Activated naive CD4-positive, alpha-beta T cell treated with anti-CD3 and anti-CD28 coated beads for 36 hours (primary cell): ENCODE results near the gene MEF2A. TPM values are rescaled to one million over a fixed set of nuclear protein-coding genes. Genes with fewer than 3 reads are reported as not detected.
A peak's percentile ranks its signal among the peaks of the same experiment; 100 is the strongest.
"Not testable (repeated sequence)": the region's sequence is repeated elsewhere in the genome, so short reads cannot be mapped to it uniquely, and the experiment has no call there.

ENCODE experiments used
- CTCF ChIA-PET: fragments of 350-600 bp; sonication (Branson Sonifier 250); formaldehyde crosslinking; loops from one replicate; lab custom pipeline; 2021; ENCODE audit warnings: antibody characterized with exemption; lab: Charles Lee
- DNase-seq: peaks from one replicate; pipeline ENCODE4 v3.0.0-alpha.2; 2020
- H3K27ac Mint-ChIP-seq: one replicate; pipeline ENCODE4 v1.8.0; 2021; ENCODE audit warnings: mild to moderate bottlenecking, mixed read lengths
- H3K27me3 Mint-ChIP-seq: one replicate; pipeline ENCODE4 v1.8.0; 2021; ENCODE audit warnings: low read depth, mixed read lengths
- H3K36me3 Mint-ChIP-seq: one replicate; pipeline ENCODE4 v1.8.0; 2021; ENCODE audit warnings: low read depth, mixed read lengths
- H3K4me1 Mint-ChIP-seq: one replicate; pipeline ENCODE4 v1.8.0; 2021; ENCODE audit warnings: low read depth, mixed read lengths
- H3K4me3 Mint-ChIP-seq: one replicate; pipeline ENCODE4 v1.8.0; 2021; ENCODE audit warnings: mild to moderate bottlenecking, moderate library complexity, mixed read lengths
- H3K9me3 Mint-ChIP-seq: one replicate; pipeline ENCODE4 v1.8.0; 2021; ENCODE audit warnings: mixed read lengths
- intact Hi-C: fragments of 100-400 bp; cut with micrococcal nuclease; formaldehyde crosslinking; loops from one replicate; pipeline ENCODE4 v1.15.1; 2023
- total RNA-seq, 2 experiments: library from RNA; stranded (reverse); gene quantifications; one replicate each; pipeline ENCODE4 v1.2.3, GENCODE V29; 2021

Gene MEF2A
- total RNA-seq, 2 experiments from 2014 or later, result 15.3 to 15.5 TPM

DNA sequence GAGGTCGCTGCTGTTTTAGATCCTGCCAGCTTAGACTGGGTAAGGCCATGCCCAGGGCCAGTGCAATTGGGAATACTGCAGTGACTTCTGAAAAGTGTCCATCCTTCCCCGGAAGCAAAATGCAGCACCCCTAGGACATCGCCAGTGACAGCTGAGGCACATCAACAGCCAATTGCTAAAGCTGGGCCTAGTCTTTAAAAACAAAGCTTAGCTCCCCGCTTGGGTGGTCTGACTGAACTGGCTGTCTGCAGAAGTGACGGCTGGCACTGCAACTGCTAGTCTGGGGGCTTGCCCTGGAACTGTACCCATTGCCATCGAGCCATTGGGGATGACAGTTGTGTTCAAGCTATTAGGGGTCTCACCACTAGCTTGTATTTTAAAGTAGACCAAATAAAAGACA, 163.1 kb downstream of the MEF2A start:
- H3K36me3 Mint-ChIP-seq, result peaks cover 6% of the 10 kb centered on the region
- no peak overlapping the region for H3K4me3 Mint-ChIP-seq
- H3K27ac Mint-ChIP-seq, result no peak overlapping the region
- H3K9me3 Mint-ChIP-seq, result no peaks in the 10 kb centered on the region
- DNase-seq, result no peak
- CTCF ChIA-PET, result interaction anchor here (0.6 to 1.9 kb wide), 5 partner anchors 8 to 457 kb away, joined by 3 to 5 read pairs (median 3); no protein-coding TSS in a partner anchor
- no peaks in the 10 kb centered on the region for H3K27me3 Mint-ChIP-seq
- H3K4me1 Mint-ChIP-seq, result peaks cover 21% of the 10 kb centered on the region
- intact Hi-C loops, result no loop called here

- CTCF ChIA-PET, result interaction anchor here (1.0 to 1.9 kb wide), 6 partner anchors 9 to 458 kb away, joined by 3 to 5 read pairs (median 3); no protein-coding TSS in a partner anchor
- no peak overlapping the region for H3K27ac Mint-ChIP-seq
- H3K36me3 Mint-ChIP-seq, result peaks cover 6% of the 10 kb centered on the region
- H3K9me3 Mint-ChIP-seq, result no peaks in the 10 kb centered on the region
- no peak overlapping the region for H3K4me3 Mint-ChIP-seq
- no peaks in the 10 kb centered on the region for H3K27me3 Mint-ChIP-seq
- H3K4me1 Mint-ChIP-seq, result peaks cover 22% of the 10 kb centered on the region
- no peak for DNase-seq
- intact Hi-C loops, result no loop called here
Observed at GRCh38 chr15:99729327-99729726, 163.5 kb downstream of the MEF2A start.

DNA sequence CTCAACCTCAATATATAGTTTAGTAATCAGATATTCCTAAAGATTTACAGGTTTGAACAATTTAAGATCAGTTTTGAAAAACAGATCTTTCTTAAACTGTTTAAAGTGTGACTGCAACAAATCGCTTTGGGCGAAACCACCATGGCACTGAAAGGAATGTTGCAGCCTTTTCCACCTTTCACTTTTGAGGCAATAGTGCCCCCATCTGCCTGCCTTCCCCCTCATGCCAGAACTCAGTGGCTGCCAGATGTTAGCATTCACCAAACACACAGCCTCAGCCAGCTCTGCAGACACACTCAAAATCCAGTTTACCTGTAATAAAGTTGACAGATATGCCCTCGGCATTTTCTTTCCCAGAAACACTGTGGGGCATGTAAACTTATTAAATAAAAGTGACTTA, 164.1 kb downstream of the MEF2A start:
- peak; percentile 48 for DNase-seq
- Mint-ChIP-seq H3K27ac (no peak overlapping the region), H3K27me3 (no peaks in the 10 kb centered on the region), H3K36me3 (peaks cover 6% of the 10 kb centered on the region), H3K9me3 (no peaks in the 10 kb centered on the region), H3K4me1 (peaks cover 22% of the 10 kb centered on the region), H3K4me3 (no peak overlapping the region)
- CTCF ChIA-PET, result interaction anchor here (1.1 to 1.9 kb wide), 6 partner anchors 17 to 458 kb away, joined by 3 to 6 read pairs (median 4); no protein-coding TSS in a partner anchor
- intact Hi-C loops, result loop anchor here (1.0 to 10.0 kb wide), 4 partner anchors 197 to 629 kb away; partner anchors contain the start of gene SYNM

DNA sequence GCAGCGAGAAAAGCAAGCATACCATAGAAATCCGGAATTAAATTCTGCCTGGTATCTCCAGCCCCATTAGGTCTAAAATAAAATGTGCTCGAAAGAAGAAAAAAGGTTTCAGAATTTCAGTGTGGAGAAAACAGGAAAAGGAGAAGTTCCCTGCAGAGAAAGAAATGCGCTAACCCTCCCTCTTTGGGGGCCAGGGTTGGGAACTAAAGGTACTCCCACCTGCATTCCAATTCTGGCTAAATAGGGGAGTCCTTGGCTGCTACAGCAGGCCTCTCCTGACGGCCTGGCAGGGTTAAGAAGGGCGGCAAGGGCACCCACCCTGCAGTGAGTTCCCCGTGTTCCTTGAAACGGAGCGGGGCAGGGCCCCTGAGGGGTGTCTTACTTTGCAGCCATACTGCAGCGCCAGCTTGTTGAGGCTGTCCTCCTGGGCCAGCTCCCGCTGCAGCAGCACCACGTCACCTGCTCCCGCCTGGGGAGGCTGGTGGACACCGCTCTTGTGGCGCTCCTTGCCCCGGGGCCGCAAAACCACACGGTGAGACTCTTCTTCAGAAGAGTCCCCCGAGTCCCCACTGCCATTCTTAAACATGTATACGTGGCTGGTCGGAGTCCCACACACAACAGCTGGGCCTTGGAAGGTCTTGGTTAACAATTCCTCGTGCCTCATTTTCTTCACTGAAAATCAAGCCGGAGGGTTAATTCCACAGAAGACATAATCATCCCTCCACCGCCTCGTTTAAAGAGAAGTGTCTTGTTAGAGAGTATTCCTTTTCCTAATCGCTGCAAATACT, 165.7 kb downstream of the MEF2A start:
- CTCF ChIA-PET, result interaction anchor here (1.2 to 2.1 kb wide), 2 partner anchors 27 kb away, joined by 4 to 16 read pairs; no protein-coding TSS in a partner anchor
- intact Hi-C loops, result loop anchor here (2.0 to 10.0 kb wide), 3 partner anchors 167 to 603 kb away; partner anchors contain the start of gene MEF2A
- no peak for DNase-seq
- peaks cover 6% of the 10 kb centered on the region for H3K36me3 Mint-ChIP-seq
- H3K27me3 Mint-ChIP-seq, result no peaks in the 10 kb centered on the region
- peaks cover 22% of the 10 kb centered on the region for H3K4me1 Mint-ChIP-seq
- H3K27ac Mint-ChIP-seq, result no peak overlapping the region
- H3K4me3 Mint-ChIP-seq, result peak overlapping the region; percentile 70
- H3K9me3 Mint-ChIP-seq, result no peaks in the 10 kb centered on the region

- CTCF ChIA-PET, result interaction anchor here (0.6 to 2.1 kb wide), 3 partner anchors 11 to 247 kb away, joined by 3 to 16 read pairs (median 4); no protein-coding TSS in a partner anchor
- Mint-ChIP-seq H3K9me3 (no peaks in the 10 kb centered on the region), H3K36me3 (peaks cover 6% of the 10 kb centered on the region), H3K27me3 (no peaks in the 10 kb centered on the region), H3K27ac (no peak overlapping the region), H3K4me1 (peaks cover 22% of the 10 kb centered on the region), H3K4me3 (peak overlapping the region; percentile 70)
- DNase-seq, result no peak
- intact Hi-C loops, result loop anchor here (2.0 to 10.0 kb wide), 3 partner anchors 167 to 603 kb away; partner anchors contain the start of gene MEF2A
Observed at GRCh38 chr15:99732124-99732750, 166.5 kb downstream of the MEF2A start.

DNA sequence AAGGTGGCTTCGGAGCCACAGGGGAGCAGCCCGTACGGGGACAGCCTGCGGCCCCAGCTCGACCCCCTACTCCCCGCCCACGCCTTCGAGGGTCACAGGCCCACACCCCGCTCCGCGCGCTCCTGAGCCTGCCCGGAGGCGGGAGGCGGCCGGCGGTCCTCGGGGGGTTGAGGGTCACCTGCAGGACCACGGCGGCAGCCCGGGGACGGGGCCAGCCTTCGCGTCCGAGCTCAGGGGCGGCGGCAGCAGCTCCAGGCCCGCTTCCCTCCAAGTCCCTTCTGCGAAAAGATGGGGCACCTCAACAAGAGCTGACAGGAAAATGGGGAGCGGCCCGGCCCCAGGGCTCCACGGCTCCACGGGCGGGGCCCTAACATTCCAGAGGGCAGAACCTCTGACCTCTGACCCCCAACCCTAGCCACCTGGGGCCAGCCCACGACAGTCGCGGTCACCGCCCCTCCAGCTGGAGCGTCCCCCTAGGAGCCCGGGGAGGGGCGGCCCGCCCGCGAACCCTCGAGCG, 167.0 kb downstream of the MEF2A start:
- no peak overlapping the region for H3K27ac Mint-ChIP-seq
- intact Hi-C loops, result loop anchor here (1.0 to 10.0 kb wide), 7 partner anchors 12 to 602 kb away; partner anchors contain the start of genes LRRC28 and MEF2A
- CTCF ChIA-PET, result interaction anchor here (0.6 to 2.1 kb wide), 7 partner anchors 9 to 460 kb away, joined by 3 to 16 read pairs (median 4); no protein-coding TSS in a partner anchor
- H3K27me3 Mint-ChIP-seq, result no peaks in the 10 kb centered on the region
- peak; percentile 34 for DNase-seq
- H3K4me1 Mint-ChIP-seq, result peaks cover 22% of the 10 kb centered on the region
- H3K4me3 Mint-ChIP-seq, result peak overlapping the region; percentile 70
- no peaks in the 10 kb centered on the region for H3K9me3 Mint-ChIP-seq
- H3K36me3 Mint-ChIP-seq, result peaks cover 4% of the 10 kb centered on the region

- H3K27me3 Mint-ChIP-seq, result no peaks in the 10 kb centered on the region
- peaks cover 4% of the 10 kb centered on the region for H3K36me3 Mint-ChIP-seq
- intact Hi-C loops, result loop anchor here (1.0 to 10.0 kb wide), 7 partner anchors 12 to 601 kb away; partner anchors contain the start of genes LRRC28 and MEF2A
- DNase-seq, result peak; percentile 99
- peak within 1 kb of the TSS; percentile 81 for H3K4me3 Mint-ChIP-seq
- CTCF ChIA-PET, result interaction anchor here (0.9 to 2.1 kb wide), 7 partner anchors 10 to 461 kb away, joined by 3 to 16 read pairs (median 4); no protein-coding TSS in a partner anchor
- peaks cover 22% of the 10 kb centered on the region for H3K4me1 Mint-ChIP-seq
- H3K27ac Mint-ChIP-seq, result peak within 1 kb of the TSS; percentile 86
- no peaks in the 10 kb centered on the region for H3K9me3 Mint-ChIP-seq
Observed at GRCh38 chr15:99733268-99734039, 167.7 kb downstream of the MEF2A start, which contains the start of gene LYSMD4. Gene LYSMD4 (minus strand): TSS chr15:99733437. CDS start chr15:99731999, 1,438 bp downstream.

- Mint-ChIP-seq H3K4me1 (peaks cover 26% of the 10 kb centered on the region), H3K27ac (peak overlapping the region; percentile 86), H3K4me3 (peak overlapping the region; percentile 81)
- H3K36me3 Mint-ChIP-seq, DNase-seq, H3K27me3 Mint-ChIP-seq, H3K9me3 Mint-ChIP-seq: not testable (repeated sequence)
- CTCF ChIA-PET, result interaction anchor here (1.2 to 2.1 kb wide), 3 partner anchors 22 to 462 kb away, joined by 4 to 16 read pairs (median 5); no protein-coding TSS in a partner anchor
- intact Hi-C loops, result loop anchor here (5.0 to 10.0 kb wide), 2 partner anchors 193 to 601 kb away; no protein-coding TSS in a partner anchor
Observed at GRCh38 chr15:99734040-99734291, 168.2 kb downstream of the MEF2A start.

GRCh38 chr15:99734575-99734974, 168.8 kb downstream of the MEF2A start:
- DNase-seq, result no peak
- CTCF ChIA-PET, result interaction anchor here (1.6 kb wide), 1 partner anchor 22 kb away, joined by 4 read pairs; no protein-coding TSS in a partner anchor
- peak overlapping the region; percentile 38 for H3K4me3 Mint-ChIP-seq
- intact Hi-C loops, result loop anchor here (5.0 to 10.0 kb wide), 2 partner anchors 193 to 600 kb away; no protein-coding TSS in a partner anchor
- H3K36me3 Mint-ChIP-seq, result peaks cover 3% of the 10 kb centered on the region
- H3K9me3 Mint-ChIP-seq, result no peaks in the 10 kb centered on the region
- no peaks in the 10 kb centered on the region for H3K27me3 Mint-ChIP-seq
- H3K27ac Mint-ChIP-seq, result peak overlapping the region; percentile 3
- peaks cover 26% of the 10 kb centered on the region for H3K4me1 Mint-ChIP-seq

GRCh38 chr15:99735868-99736267, 170.1 kb downstream of the MEF2A start:
- Mint-ChIP-seq H3K27ac (no peak overlapping the region), H3K9me3 (no peaks in the 10 kb centered on the region), H3K36me3 (peaks cover 3% of the 10 kb centered on the region), H3K4me1 (peaks cover 21% of the 10 kb centered on the region), H3K4me3 (no peak overlapping the region), H3K27me3 (no peaks in the 10 kb centered on the region)
- CTCF ChIA-PET, result interaction anchor here (2.5 kb wide), 1 partner anchor 31 kb away, joined by 7 read pairs; no protein-coding TSS in a partner anchor
- intact Hi-C loops, result loop anchor here (10.0 kb wide), 1 partner anchor 599 kb away; no protein-coding TSS in a partner anchor
- no peak for DNase-seq

DNA sequence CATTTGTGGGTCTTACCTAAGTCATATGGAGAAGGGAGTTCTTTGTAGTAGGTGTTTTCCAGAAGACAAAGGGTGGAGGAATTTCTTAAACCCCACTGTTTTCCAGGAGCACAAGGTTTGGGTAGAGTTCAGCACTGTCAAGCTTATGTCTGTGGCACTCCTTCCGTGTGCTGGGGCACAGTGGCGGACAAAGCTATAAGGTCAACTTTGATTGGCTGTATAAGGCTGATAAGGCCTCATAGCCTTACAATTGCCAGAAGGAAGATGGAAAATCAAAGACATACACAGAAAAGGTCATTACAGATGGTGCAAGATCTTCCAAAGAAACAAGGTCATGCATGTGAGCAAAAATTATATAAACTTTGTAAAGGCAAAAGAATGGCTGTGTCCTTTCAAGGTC, 170.9 kb downstream of the MEF2A start:
- Mint-ChIP-seq H3K9me3 (no peaks in the 10 kb centered on the region), H3K27ac (no peak overlapping the region), H3K4me1 (peaks cover 17% of the 10 kb centered on the region), H3K36me3 (no peaks in the 10 kb centered on the region), H3K27me3 (no peaks in the 10 kb centered on the region), H3K4me3 (no peak overlapping the region)
- DNase-seq, result no peak
- intact Hi-C loops, result loop anchor here (10.0 kb wide), 1 partner anchor 598 kb away; no protein-coding TSS in a partner anchor
- CTCF ChIA-PET, result interaction anchor here (2.5 to 2.9 kb wide), 2 partner anchors 20 to 32 kb away, joined by 7 to 8 read pairs; no protein-coding TSS in a partner anchor
